OCI-LY7 (cell line): ENCODE data around the gene HMGXB4. TPM values are rescaled to one million over a fixed set of nuclear protein-coding genes. Genes with fewer than 3 reads are reported as not detected.

Experiments used
- BruUV-seq: library from RNA; stranded (reverse); fragments of 400-500 nt; replicated peaks from 2 replicates; lab custom pipeline; 2021; lab: Mats Ljungman, UMichigan
- CTCF ChIA-PET: fragments of 300-600 bp; sonication (Branson Sonifier 250); formaldehyde crosslinking; loops from one replicate; lab custom pipeline; 2022; ENCODE audit warnings: antibody characterized with exemption; ENCODE audit not compliant: unreplicated experiment; lab: Charles Lee
- POLR2A ChIA-PET: fragments of 300-600 bp; sonication (Branson Sonifier 250); formaldehyde crosslinking; loops from one replicate; lab custom pipeline; 2022; ENCODE audit warnings: antibody characterized with exemption; lab: Charles Lee
- DNase-seq: peaks from one replicate; pipeline ENCODE4 v3.0.0-alpha.2; 2015; ENCODE audit warnings: low spot score
- H2AFZ ChIP-seq: fragments of 200-600 bp; sonication (generic), shearing (Covaris generic); 2 replicates; pipeline ENCODE4 v1.6.1; 2014; ENCODE audit warnings: mild to moderate bottlenecking, antibody characterized with exemption, low read length, moderate library complexity
- H3K27ac ChIP-seq: fragments of 200-600 bp; sonication (generic); 2 replicates; pipeline ENCODE4 v1.5.1; 2014; ENCODE audit warnings: mixed run types, low read depth, mild to moderate bottlenecking, moderate library complexity, low read length, inconsistent platforms; ENCODE audit not compliant: poor library complexity, severe bottlenecking
- H3K36me3 ChIP-seq: fragments of 200-600 bp; sonication (generic); 2 replicates; pipeline ENCODE4 v1.6.1; 2014; ENCODE audit warnings: mild to moderate bottlenecking, antibody characterized with exemption, low read length, moderate library complexity, mixed read lengths; ENCODE audit not compliant: insufficient read depth
- H3K4me1 ChIP-seq: fragments of 200-600 bp; sonication (generic); 2 replicates; pipeline ENCODE4 v1.5.1; 2014; ENCODE audit warnings: mild to moderate bottlenecking, low read length; ENCODE audit not compliant: insufficient read depth, poor library complexity, severe bottlenecking
- H3K4me2 ChIP-seq: fragments of 200-600 bp; sonication (generic); 2 replicates; pipeline ENCODE4 v1.6.1; 2014; ENCODE audit warnings: mild to moderate bottlenecking, low read length
- H3K4me3 ChIP-seq: fragments of 200-600 bp; sonication (generic); 2 replicates; pipeline ENCODE4 v1.5.1; 2014; ENCODE audit warnings: mild to moderate bottlenecking, low read depth, low read length; ENCODE audit not compliant: poor library complexity, severe bottlenecking
- H3K79me2 ChIP-seq: fragments of 200-600 bp; sonication (generic); 2 replicates; pipeline ENCODE4 v1.6.1; 2016; ENCODE audit warnings: low read depth, mild to moderate bottlenecking, low read length, moderate library complexity, mixed read lengths; ENCODE audit not compliant: insufficient read depth
- H3K9me2 ChIP-seq: fragments of 200-600 bp; sonication (generic); 2 replicates; pipeline ENCODE4 v1.6.1; 2016; ENCODE audit warnings: mild to moderate bottlenecking, low read length, mixed read lengths; ENCODE audit not compliant: insufficient read depth
- H3K9me3 ChIP-seq: fragments of 200-600 bp; sonication (generic); 2 replicates; pipeline ENCODE4 v1.6.1; 2014; ENCODE audit warnings: mild to moderate bottlenecking, mixed run types, low read length, mixed read lengths
- H4K20me1 ChIP-seq: fragments of 200-600 bp; sonication (generic); 2 replicates; pipeline ENCODE4 v1.6.1; 2014; ENCODE audit warnings: mild to moderate bottlenecking, antibody characterized with exemption, low read length, moderate library complexity, mixed read lengths; ENCODE audit not compliant: insufficient read depth
- CTCF ChIP-seq: fragments of 200-600 bp; sonication (generic); conservative IDR thresholded peaks from 2 replicates; pipeline ENCODE4 v1.5.1; 2014; ENCODE audit warnings: mild to moderate bottlenecking, antibody characterized with exemption, low read length, moderate library complexity, mixed read lengths
- EZH2phosphoT487 ChIP-seq: fragments of 200-600 bp; sonication (generic); IDR thresholded peaks from 2 replicates; pipeline ENCODE4 v1.6.1; 2018; ENCODE audit warnings: low read depth, borderline replicate concordance, mild to moderate bottlenecking, mixed run types, antibody characterized with exemption, low read length, moderate library complexity, mixed read lengths
- intact Hi-C: fragments of 100-400 bp; cut with micrococcal nuclease; formaldehyde crosslinking; loops from one replicate; pipeline ENCODE4 v1.10.0; 2022; ENCODE audit not compliant: unreplicated experiment
- total RNA-seq, 2 experiments: library from RNA; depleted of rRNA in 1 of 2; stranded (reverse); fragments of >200 nt in 1 of 2; shearing (Covaris generic) in 1 of 2; gene quantifications; 2 replicates each; pipeline ENCODE4 v1.2.3, GENCODE V29; 2014 to 2022

The HMGXB4 gene
- total RNA-seq, 2 experiments from 2014 or later = 25.2 to 46.9 TPM

GRCh38 chr22:35209203-35209602 is 48.1 kb upstream of the HMGXB4 start:
- no peak overlapping the region for H2AFZ ChIP-seq
- H3K36me3 ChIP-seq = no peaks in the 10 kb centered on the region
- POLR2A ChIA-PET = no interaction called here
- no peak overlapping the region for H3K4me2 ChIP-seq
- no peak overlapping the region for H3K4me3 ChIP-seq
- CTCF ChIA-PET = no interaction called here
- H3K4me1 ChIP-seq = no peaks in the 10 kb centered on the region
- no peaks in the 10 kb centered on the region for H3K79me2 ChIP-seq
- BruUV-seq = no TSS peak
- H3K27ac ChIP-seq = no peak overlapping the region
- no peaks in the 10 kb centered on the region for H3K9me2 ChIP-seq
- TF ChIP-seq EZH2phosphoT487 (no peak), CTCF (no peak)
- DNase-seq = no peak
- H4K20me1 ChIP-seq = no peaks in the 10 kb centered on the region
- H3K9me3 ChIP-seq = no peaks in the 10 kb centered on the region
- intact Hi-C loops = no loop called here

- Histone ChIP-seq H3K79me2 (no peaks in the 10 kb centered on the region), H3K4me3 (no peak overlapping the region), H4K20me1 (no peaks in the 10 kb centered on the region), H3K4me1 (no peaks in the 10 kb centered on the region), H3K36me3 (no peaks in the 10 kb centered on the region), H3K9me2 (no peaks in the 10 kb centered on the region), H3K27ac (no peak overlapping the region), H2AFZ (no peak overlapping the region), H3K9me3 (no peaks in the 10 kb centered on the region), H3K4me2 (no peak overlapping the region)
- CTCF ChIA-PET = no interaction called here
- TF ChIP-seq CTCF (no peak), EZH2phosphoT487 (no peak)
- BruUV-seq = no TSS peak
- DNase-seq = no peak
- POLR2A ChIA-PET = no interaction called here
- intact Hi-C loops = no loop called here
Observed at GRCh38 chr22:35212009-35212408, 45.3 kb upstream of the HMGXB4 start.

DNA sequence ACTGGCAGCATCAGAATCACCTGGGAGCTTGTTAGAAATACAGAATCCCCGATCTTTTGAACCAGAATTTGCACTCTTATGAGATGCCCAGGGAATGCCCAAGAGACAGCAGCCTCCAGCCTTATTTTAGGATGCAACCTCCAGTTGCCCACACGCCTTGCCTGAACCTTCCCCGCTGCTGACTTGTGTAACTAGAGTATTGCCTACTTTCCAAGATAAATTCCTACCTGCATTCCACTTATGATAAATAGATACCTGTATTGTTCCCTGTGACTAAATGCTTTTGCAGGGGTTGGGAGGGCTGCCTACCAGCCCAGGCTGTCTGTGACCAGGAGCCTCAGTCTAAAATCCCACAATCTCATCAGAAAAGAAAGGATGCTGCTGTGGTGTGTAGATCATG is 44.3 kb upstream of the HMGXB4 start:
- no peaks in the 10 kb centered on the region for H3K9me2 ChIP-seq
- no peaks in the 10 kb centered on the region for H3K4me1 ChIP-seq
- no peak for DNase-seq
- ChIA-PET CTCF (no interaction called here), POLR2A (no interaction called here)
- H3K9me3 ChIP-seq = no peaks in the 10 kb centered on the region
- H3K79me2 ChIP-seq = no peaks in the 10 kb centered on the region
- intact Hi-C loops = no loop called here
- no peaks in the 10 kb centered on the region for H4K20me1 ChIP-seq
- H3K4me2 ChIP-seq = no peak overlapping the region
- H3K36me3 ChIP-seq = no peaks in the 10 kb centered on the region
- no peak overlapping the region for H3K27ac ChIP-seq
- BruUV-seq = no TSS peak
- no peak overlapping the region for H2AFZ ChIP-seq
- H3K4me3 ChIP-seq = no peak overlapping the region
- TF ChIP-seq CTCF (no peak), EZH2phosphoT487 (no peak)
